Measurements from ENCODE around the gene LRP6.
"Not testable (repeated sequence)": the region's sequence is repeated elsewhere in the genome, so short reads cannot be mapped to it uniquely, and the experiment has no call there.

Gene LRP6

GRCh38 chr12:12266873-12267741, at the start of gene LRP6:
TSS of gene LRP6 (minus strand) at chr12:12267044. CDS start at chr12:12266735, 309 bp downstream.
- no peaks in the 10 kb centered on the region for H3K27me3 ChIP-seq (ENCODE audit: insufficient read depth, poor library complexity, severe bottlenecking)
- H3K4me3 ChIP-seq (ENCODE audit: severe bottlenecking): peak within 1 kb of the TSS; percentile 89
- peak within 1 kb of the TSS; percentile 66 for H3K27ac ChIP-seq (ENCODE audit: poor library complexity, severe bottlenecking)
- H3K9me3 ChIP-seq (ENCODE audit: severe bottlenecking): no peaks in the 10 kb centered on the region
- TF ChIP-seq CTCF (IDR thresholded peaks at IDR 0.05; ENCODE audit: poor library complexity, severe bottlenecking): no peak
- H3K4me1 ChIP-seq (ENCODE audit: insufficient read depth, poor library complexity, severe bottlenecking): peaks cover 3% of the 10 kb centered on the region
- H3K36me3 ChIP-seq (ENCODE audit: low read depth): no peaks in the 10 kb centered on the region
- DNase-seq (ENCODE audit: low spot score): peak; percentile 79
- peak; percentile 85 for ATAC-seq (ENCODE audit: low read depth)

- Histone ChIP-seq H3K4me3 (ENCODE audit: severe bottlenecking) (no peak overlapping the region), H3K27ac (ENCODE audit: poor library complexity, severe bottlenecking) (no peak overlapping the region), H3K9me3 (ENCODE audit: severe bottlenecking) (no peaks in the 10 kb centered on the region), H3K36me3 (ENCODE audit: low read depth) (no peaks in the 10 kb centered on the region), H3K27me3 (ENCODE audit: insufficient read depth, poor library complexity, severe bottlenecking) (no peaks in the 10 kb centered on the region), H3K4me1 (ENCODE audit: insufficient read depth, poor library complexity, severe bottlenecking) (no peaks in the 10 kb centered on the region)
- ATAC-seq (ENCODE audit: low read depth) (no peak), DNase-seq (ENCODE audit: low spot score) (no peak)
- no peak for TF ChIP-seq CTCF (IDR thresholded peaks at IDR 0.05; ENCODE audit: poor library complexity, severe bottlenecking)
These were observed 49.0 kb upstream of the LRP6 start for GRCh38 chr12:12315838-12316237.

- not testable (repeated sequence) for H3K4me3 ChIP-seq (ENCODE audit: severe bottlenecking); H3K27ac ChIP-seq (ENCODE audit: poor library complexity, severe bottlenecking); H3K4me1 ChIP-seq (ENCODE audit: insufficient read depth, poor library complexity, severe bottlenecking); ATAC-seq (ENCODE audit: low read depth); H3K36me3 ChIP-seq (ENCODE audit: low read depth); H3K27me3 ChIP-seq (ENCODE audit: insufficient read depth, poor library complexity, severe bottlenecking); DNase-seq (ENCODE audit: low spot score); H3K9me3 ChIP-seq (ENCODE audit: severe bottlenecking)
These were observed 43.9 kb upstream of the LRP6 start for GRCh38 chr12:12310695-12311094.

- Histone ChIP-seq H3K4me3 (ENCODE audit: severe bottlenecking) (no peak overlapping the region), H3K27me3 (ENCODE audit: insufficient read depth, poor library complexity, severe bottlenecking) (no peaks in the 10 kb centered on the region), H3K9me3 (ENCODE audit: severe bottlenecking) (no peaks in the 10 kb centered on the region), H3K36me3 (ENCODE audit: low read depth) (no peaks in the 10 kb centered on the region), H3K27ac (ENCODE audit: poor library complexity, severe bottlenecking) (no peak overlapping the region), H3K4me1 (ENCODE audit: insufficient read depth, poor library complexity, severe bottlenecking) (no peaks in the 10 kb centered on the region)
- ATAC-seq (ENCODE audit: low read depth) (no peak), DNase-seq (ENCODE audit: low spot score) (no peak)
- no peak for TF ChIP-seq CTCF (IDR thresholded peaks at IDR 0.05; ENCODE audit: poor library complexity, severe bottlenecking)
These were observed 38.9 kb upstream of the LRP6 start for GRCh38 chr12:12305568-12306300.

GRCh38 chr12:12302976-12303375, 36.1 kb upstream of the LRP6 start:
- TF ChIP-seq CTCF (IDR thresholded peaks at IDR 0.05; ENCODE audit: poor library complexity, severe bottlenecking): no peak
- no peaks in the 10 kb centered on the region for H3K27me3 ChIP-seq (ENCODE audit: insufficient read depth, poor library complexity, severe bottlenecking)
- H3K9me3 ChIP-seq (ENCODE audit: severe bottlenecking): no peaks in the 10 kb centered on the region
- no peak for ATAC-seq (ENCODE audit: low read depth)
- no peak overlapping the region for H3K4me3 ChIP-seq (ENCODE audit: severe bottlenecking)
- DNase-seq (ENCODE audit: low spot score): no peak
- no peaks in the 10 kb centered on the region for H3K36me3 ChIP-seq (ENCODE audit: low read depth)
- no peak overlapping the region for H3K27ac ChIP-seq (ENCODE audit: poor library complexity, severe bottlenecking)
- H3K4me1 ChIP-seq (ENCODE audit: insufficient read depth, poor library complexity, severe bottlenecking): no peaks in the 10 kb centered on the region
